HL-60 (cell line): ENCODE results near the gene PI4K2A.
A peak's percentile ranks its signal among the peaks of the same experiment; 100 is the strongest.

Experiments
- DNase-seq, 2 experiments: peaks; one replicate each; pipeline ENCODE4 v3.0.0-alpha.2; 2010 to 2020; ENCODE audit warnings: low read depth in 1 of 2, low spot score in 1 of 2
- H3K27ac ChIP-seq: fragments of 250-450 bp; sonication (Bioruptor Pico); replicated peaks from 2 replicates; pipeline ENCODE4 v1.5.1; 2020; ENCODE audit warnings: mild to moderate bottlenecking, moderate library complexity
- H3K27me3 ChIP-seq: fragments of 250-450 bp; sonication (Bioruptor Pico); 2 replicates; pipeline ENCODE4 v1.5.1; 2021; ENCODE audit warnings: mild to moderate bottlenecking, moderate library complexity; ENCODE audit not compliant: insufficient read depth, poor library complexity, severe bottlenecking
- H3K4me3 ChIP-seq: replicated peaks from 2 replicates; pipeline ENCODE4 v1.5.1; 2011; ENCODE audit warnings: mild to moderate bottlenecking, control low read depth, low read length; ENCODE audit not compliant: insufficient read depth
- CTCF ChIP-seq: IDR thresholded peaks from one replicate; pipeline ENCODE4 v1.5.1; 2011; ENCODE audit warnings: low read length, control low read depth, inconsistent platforms; ENCODE audit not compliant: insufficient read depth
- GABPA ChIP-seq: IDR thresholded peaks from 2 replicates; pipeline ENCODE4 v1.6.1; 2012; ENCODE audit warnings: low read depth
- POLR2AphosphoS5 ChIP-seq: IDR thresholded peaks from 2 replicates; pipeline ENCODE4 v1.6.1; 2012; ENCODE audit warnings: low read depth
- SPI1 ChIP-seq: IDR thresholded peaks from 2 replicates; pipeline ENCODE4 v1.6.1; 2012; ENCODE audit warnings: low read depth, mild to moderate bottlenecking, borderline replicate concordance
- TF ChIP-seq, protein P1 (sequence below): IDR thresholded peaks from 2 replicates; pipeline ENCODE4 v1.6.1; 2012; ENCODE audit warnings: low read depth; ENCODE audit not compliant: insufficient replicate concordance

The PI4K2A gene

DNA sequence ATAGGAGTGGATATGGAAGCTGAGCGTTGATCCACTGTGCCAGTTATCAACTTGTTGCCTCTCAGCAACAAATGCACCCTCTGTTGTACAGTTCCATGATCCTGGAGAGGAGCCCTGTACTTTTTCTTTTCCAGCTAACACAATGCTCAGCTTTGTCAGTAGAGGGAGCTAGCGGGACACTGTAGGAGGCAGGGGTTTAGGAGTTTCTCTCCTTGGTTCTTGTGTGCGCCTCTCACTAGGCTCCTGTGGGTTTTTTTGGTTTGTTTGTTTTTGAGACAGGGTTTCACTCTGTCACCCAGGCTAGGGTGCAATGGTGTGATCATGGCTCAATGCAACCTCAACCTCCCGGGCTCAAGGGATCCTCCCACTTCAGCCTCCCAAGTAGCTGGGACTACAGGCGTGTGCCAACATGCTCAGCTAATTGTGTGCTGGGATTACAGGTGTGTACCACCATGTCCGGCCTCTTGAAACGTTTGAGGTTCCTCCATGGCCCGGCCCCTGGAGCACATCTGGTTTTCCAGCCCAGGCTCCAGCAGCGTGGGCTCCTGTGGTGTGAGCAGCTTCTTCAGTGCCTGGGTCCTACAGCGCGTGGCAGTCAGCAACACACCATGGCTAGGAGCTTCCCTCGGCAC lies 61.1 kb downstream of the PI4K2A start:
- Histone ChIP-seq H3K27ac (no peak overlapping the region), H3K27me3 (no peaks in the 10 kb centered on the region), H3K4me3 (no peak overlapping the region)
- peak in 1 of 2 experiments; percentile 67 for DNase-seq
- TF ChIP-seq, protein P1, sequence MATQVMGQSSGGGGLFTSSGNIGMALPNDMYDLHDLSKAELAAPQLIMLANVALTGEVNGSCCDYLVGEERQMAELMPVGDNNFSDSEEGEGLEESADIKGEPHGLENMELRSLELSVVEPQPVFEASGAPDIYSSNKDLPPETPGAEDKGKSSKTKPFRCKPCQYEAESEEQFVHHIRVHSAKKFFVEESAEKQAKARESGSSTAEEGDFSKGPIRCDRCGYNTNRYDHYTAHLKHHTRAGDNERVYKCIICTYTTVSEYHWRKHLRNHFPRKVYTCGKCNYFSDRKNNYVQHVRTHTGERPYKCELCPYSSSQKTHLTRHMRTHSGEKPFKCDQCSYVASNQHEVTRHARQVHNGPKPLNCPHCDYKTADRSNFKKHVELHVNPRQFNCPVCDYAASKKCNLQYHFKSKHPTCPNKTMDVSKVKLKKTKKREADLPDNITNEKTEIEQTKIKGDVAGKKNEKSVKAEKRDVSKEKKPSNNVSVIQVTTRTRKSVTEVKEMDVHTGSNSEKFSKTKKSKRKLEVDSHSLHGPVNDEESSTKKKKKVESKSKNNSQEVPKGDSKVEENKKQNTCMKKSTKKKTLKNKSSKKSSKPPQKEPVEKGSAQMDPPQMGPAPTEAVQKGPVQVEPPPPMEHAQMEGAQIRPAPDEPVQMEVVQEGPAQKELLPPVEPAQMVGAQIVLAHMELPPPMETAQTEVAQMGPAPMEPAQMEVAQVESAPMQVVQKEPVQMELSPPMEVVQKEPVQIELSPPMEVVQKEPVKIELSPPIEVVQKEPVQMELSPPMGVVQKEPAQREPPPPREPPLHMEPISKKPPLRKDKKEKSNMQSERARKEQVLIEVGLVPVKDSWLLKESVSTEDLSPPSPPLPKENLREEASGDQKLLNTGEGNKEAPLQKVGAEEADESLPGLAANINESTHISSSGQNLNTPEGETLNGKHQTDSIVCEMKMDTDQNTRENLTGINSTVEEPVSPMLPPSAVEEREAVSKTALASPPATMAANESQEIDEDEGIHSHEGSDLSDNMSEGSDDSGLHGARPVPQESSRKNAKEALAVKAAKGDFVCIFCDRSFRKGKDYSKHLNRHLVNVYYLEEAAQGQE, result no peak
- peak; percentile 95 for TF ChIP-seq CTCF

GRCh38 chr10:97703398-97704067 lies 63.1 kb downstream of the PI4K2A start:
- DNase-seq, result no peak
- TF ChIP-seq SPI1 (no peak), GABPA (no peak), POLR2AphosphoS5 (no peak), CTCF (no peak)
- TF ChIP-seq, protein P1, result no peak
- Histone ChIP-seq H3K4me3 (no peak overlapping the region), H3K27me3 (no peaks in the 10 kb centered on the region), H3K27ac (no peak overlapping the region)

DNA sequence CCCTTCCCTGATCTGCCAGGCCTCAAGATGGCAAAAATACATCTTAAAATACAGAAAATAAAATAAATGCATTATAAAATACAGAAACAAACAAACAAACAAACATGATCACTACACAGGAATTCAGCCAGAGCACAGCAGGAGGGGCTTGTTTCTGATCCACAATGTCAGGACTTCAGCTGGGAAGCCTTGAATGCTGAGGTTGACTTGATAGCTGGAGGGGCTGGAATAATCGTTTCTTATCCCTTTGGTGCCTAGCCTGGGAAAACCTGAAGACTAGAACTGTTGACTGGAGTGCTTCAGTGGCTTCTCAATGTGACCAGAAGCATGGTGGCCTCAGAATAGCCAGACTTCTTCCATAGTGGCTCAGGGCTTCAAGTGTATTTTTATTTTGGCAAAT lies 63.9 kb downstream of the PI4K2A start:
- Histone ChIP-seq H3K4me3 (no peak overlapping the region), H3K27me3 (no peaks in the 10 kb centered on the region), H3K27ac (no peak overlapping the region)
- DNase-seq, result no peak
- TF ChIP-seq, protein P1, result no peak
- TF ChIP-seq GABPA, result no peak
- TF ChIP-seq CTCF, result no peak
- TF ChIP-seq POLR2AphosphoS5, result no peak
- no peak for TF ChIP-seq SPI1
